Activated CD8-positive, alpha-beta memory T cell treated with anti-CD3 and anti-CD28 coated beads for 4 hours (primary cell): Measurements from ENCODE around the gene MRPS7.
A peak's percentile ranks its signal among the peaks of the same experiment; 100 is the strongest.
"Not testable (repeated sequence)": the region's sequence is repeated elsewhere in the genome, so short reads cannot be mapped to it uniquely, and the experiment has no call there.

Source experiments
- DNase-seq, 2 donors: peaks; one replicate each; pipeline ENCODE4 v3.0.0-alpha.2; 2020; ENCODE audit warnings: low read depth in 2 of 2

The MRPS7 gene

GRCh38 chr17:75271233-75271954 is 9.7 kb downstream of the MRPS7 start:
- peak; percentile 74 to 76 for DNase-seq

GRCh38 chr17:75271955-75272847 is 10.5 kb downstream of the MRPS7 start:
- DNase-seq = no peak

GRCh38 chr17:75272848-75273184 is 11.1 kb downstream of the MRPS7 start:
- no peak for DNase-seq

- no peak for DNase-seq
These were observed 12.5 kb downstream of the MRPS7 start for GRCh38 chr17:75273977-75274708.

GRCh38 chr17:75277664-75278071 is 16.0 kb downstream of the MRPS7 start:
- DNase-seq = no peak

GRCh38 chr17:75280189-75280588 is 18.5 kb downstream of the MRPS7 start:
- not testable (repeated sequence) for DNase-seq

- no peak for DNase-seq
These were observed 23.4 kb downstream of the MRPS7 start for GRCh38 chr17:75285123-75285522.

GRCh38 chr17:75287221-75287620 is 25.5 kb downstream of the MRPS7 start:
- DNase-seq = no peak

GRCh38 chr17:75288359-75288758 is 26.7 kb downstream of the MRPS7 start:
- DNase-seq = no peak

- DNase-seq = peak in 1 of 2 donors; percentile 16
These were observed 27.1 kb downstream of the MRPS7 start for GRCh38 chr17:75288770-75289114.

GRCh38 chr17:75289115-75289831 is 27.6 kb downstream of the MRPS7 start, which contains the start of gene SLC25A19:
Gene SLC25A19, minus strand, starts transcription at chr17:75289433. Its CDS starts 2,669 bp downstream, at chr17:75286764.
- DNase-seq = peak; percentile 91 to 96

GRCh38 chr17:75289832-75290337 is 28.2 kb downstream of the MRPS7 start:
- DNase-seq = peak; percentile 41 to 43

GRCh38 chr17:75292810-75293448 is 31.2 kb downstream of the MRPS7 start:
- DNase-seq = not testable (repeated sequence)

GRCh38 chr17:75295201-75296158 is 33.8 kb downstream of the MRPS7 start:
- DNase-seq = no peak

GRCh38 chr17:75300280-75300679 is 38.6 kb downstream of the MRPS7 start:
- DNase-seq = no peak

GRCh38 chr17:75301049-75301448 is 39.4 kb downstream of the MRPS7 start:
- no peak for DNase-seq

GRCh38 chr17:75301502-75302206 is 40.0 kb downstream of the MRPS7 start:
- DNase-seq = no peak

GRCh38 chr17:75307957-75308731 is 46.5 kb downstream of the MRPS7 start:
- no peak for DNase-seq
